HEK293 (cell line): ENCODE data around the gene PDE10A.

Experiments used
- IKZF3 ChIP-seq: fragments of 450-650 bp; IDR thresholded peaks from 2 replicates; pipeline ENCODE4 v1.5.0; 2018; ENCODE audit warnings: missing biosample characterization, mild to moderate bottlenecking, missing genetic modification characterization, moderate library complexity
- SETDB1 ChIP-seq: IDR thresholded peaks from one replicate; pipeline ENCODE4 v1.6.1; 2017; ENCODE audit warnings: mild to moderate bottlenecking, low read length, moderate library complexity, mixed read lengths; ENCODE audit not compliant: insufficient read length
- ZBTB7A ChIP-seq: fragments of 450-650 bp; formaldehyde crosslinking; IDR thresholded peaks from 2 replicates; pipeline ENCODE4 v1.5.1; 2016; ENCODE audit warnings: low read depth, missing biosample characterization, missing genetic modification characterization
- ZNF10 ChIP-seq: fragments of 450-650 bp; formaldehyde crosslinking; IDR thresholded peaks from 2 replicates; pipeline ENCODE4 v1.5.1; 2017; ENCODE audit warnings: missing biosample characterization, missing genetic modification characterization
- ZNF155 ChIP-seq: fragments of 450-650 bp; formaldehyde crosslinking; IDR thresholded peaks from 2 replicates; pipeline ENCODE4 v1.5.1; 2016; ENCODE audit warnings: missing biosample characterization, missing genetic modification characterization
- ZNF830 ChIP-seq: fragments of 450-650 bp; IDR thresholded peaks from 2 replicates; pipeline ENCODE4 v1.5.0; 2018; ENCODE audit warnings: missing biosample characterization, missing genetic modification characterization, low read depth, mild to moderate bottlenecking, moderate library complexity
- TF ChIP-seq, protein P1 (sequence below): fragments of 450-650 bp; formaldehyde crosslinking; IDR thresholded peaks from 2 replicates; pipeline ENCODE4 v1.5.1; 2016; ENCODE audit warnings: missing biosample characterization, missing genetic modification characterization
- TF ChIP-seq, protein P2 (sequence below): fragments of 450-650 bp; formaldehyde crosslinking; IDR thresholded peaks from 2 replicates; pipeline ENCODE4 v1.5.1; 2017; ENCODE audit warnings: missing biosample characterization, mild to moderate bottlenecking, missing genetic modification characterization, moderate library complexity
- TF ChIP-seq, protein P3 (sequence below): fragments of 450-650 bp; formaldehyde crosslinking; optimal IDR thresholded peaks from 2 replicates; pipeline ENCODE3; 2016; ENCODE audit warnings: missing biosample characterization, mild to moderate bottlenecking, missing genetic modification characterization
- TF ChIP-seq, protein P4 (sequence below): fragments of 450-650 bp; formaldehyde crosslinking; IDR thresholded peaks from 2 replicates; pipeline ENCODE4 v1.5.1; 2016; ENCODE audit warnings: missing biosample characterization, missing genetic modification characterization

DNA sequence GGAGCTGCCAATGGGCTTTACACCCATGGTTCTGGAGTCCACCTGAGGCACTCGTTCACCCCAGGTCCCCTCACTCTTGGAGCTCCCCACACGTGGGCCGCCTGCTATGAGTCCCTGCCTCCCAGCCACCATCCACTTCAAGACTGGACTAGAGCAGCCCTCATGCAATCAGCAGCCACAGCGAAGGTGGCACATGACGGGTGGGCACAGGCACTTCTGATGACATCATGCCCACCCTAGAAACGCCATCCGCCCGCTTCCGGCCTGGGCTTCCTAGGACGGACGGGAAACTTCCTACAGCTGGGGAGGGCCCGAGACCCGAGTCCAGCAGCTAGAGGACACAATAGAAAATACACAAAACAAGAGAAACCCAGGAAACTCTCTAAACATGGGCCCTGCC is 85.5 kb downstream of the PDE10A start:
- TF ChIP-seq ZBTB7A (tag by site-specific recombination): no peak
- TF ChIP-seq, protein P1, sequence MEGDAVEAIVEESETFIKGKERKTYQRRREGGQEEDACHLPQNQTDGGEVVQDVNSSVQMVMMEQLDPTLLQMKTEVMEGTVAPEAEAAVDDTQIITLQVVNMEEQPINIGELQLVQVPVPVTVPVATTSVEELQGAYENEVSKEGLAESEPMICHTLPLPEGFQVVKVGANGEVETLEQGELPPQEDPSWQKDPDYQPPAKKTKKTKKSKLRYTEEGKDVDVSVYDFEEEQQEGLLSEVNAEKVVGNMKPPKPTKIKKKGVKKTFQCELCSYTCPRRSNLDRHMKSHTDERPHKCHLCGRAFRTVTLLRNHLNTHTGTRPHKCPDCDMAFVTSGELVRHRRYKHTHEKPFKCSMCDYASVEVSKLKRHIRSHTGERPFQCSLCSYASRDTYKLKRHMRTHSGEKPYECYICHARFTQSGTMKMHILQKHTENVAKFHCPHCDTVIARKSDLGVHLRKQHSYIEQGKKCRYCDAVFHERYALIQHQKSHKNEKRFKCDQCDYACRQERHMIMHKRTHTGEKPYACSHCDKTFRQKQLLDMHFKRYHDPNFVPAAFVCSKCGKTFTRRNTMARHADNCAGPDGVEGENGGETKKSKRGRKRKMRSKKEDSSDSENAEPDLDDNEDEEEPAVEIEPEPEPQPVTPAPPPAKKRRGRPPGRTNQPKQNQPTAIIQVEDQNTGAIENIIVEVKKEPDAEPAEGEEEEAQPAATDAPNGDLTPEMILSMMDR (tag by site-specific recombination): no peak
- TF ChIP-seq, protein P2, sequence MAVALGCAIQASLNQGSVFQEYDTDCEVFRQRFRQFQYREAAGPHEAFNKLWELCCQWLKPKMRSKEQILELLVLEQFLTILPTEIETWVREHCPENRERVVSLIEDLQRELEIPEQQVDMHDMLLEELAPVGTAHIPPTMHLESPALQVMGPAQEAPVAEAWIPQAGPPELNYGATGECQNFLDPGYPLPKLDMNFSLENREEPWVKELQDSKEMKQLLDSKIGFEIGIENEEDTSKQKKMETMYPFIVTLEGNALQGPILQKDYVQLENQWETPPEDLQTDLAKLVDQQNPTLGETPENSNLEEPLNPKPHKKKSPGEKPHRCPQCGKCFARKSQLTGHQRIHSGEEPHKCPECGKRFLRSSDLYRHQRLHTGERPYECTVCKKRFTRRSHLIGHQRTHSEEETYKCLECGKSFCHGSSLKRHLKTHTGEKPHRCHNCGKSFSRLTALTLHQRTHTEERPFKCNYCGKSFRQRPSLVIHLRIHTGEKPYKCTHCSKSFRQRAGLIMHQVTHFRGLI (tag by site-specific recombination): no peak
- TF ChIP-seq, protein P3, sequence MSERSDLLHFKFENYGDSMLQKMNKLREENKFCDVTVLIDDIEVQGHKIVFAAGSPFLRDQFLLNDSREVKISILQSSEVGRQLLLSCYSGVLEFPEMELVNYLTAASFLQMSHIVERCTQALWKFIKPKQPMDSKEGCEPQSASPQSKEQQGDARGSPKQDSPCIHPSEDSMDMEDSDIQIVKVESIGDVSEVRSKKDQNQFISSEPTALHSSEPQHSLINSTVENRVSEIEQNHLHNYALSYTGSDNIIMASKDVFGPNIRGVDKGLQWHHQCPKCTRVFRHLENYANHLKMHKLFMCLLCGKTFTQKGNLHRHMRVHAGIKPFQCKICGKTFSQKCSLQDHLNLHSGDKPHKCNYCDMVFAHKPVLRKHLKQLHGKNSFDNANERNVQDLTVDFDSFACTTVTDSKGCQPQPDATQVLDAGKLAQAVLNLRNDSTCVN (tag by site-specific recombination): no peak
- TF ChIP-seq IKZF3 (tag by site-specific recombination): no peak
- TF ChIP-seq ZNF10 (tag by site-specific recombination): no peak
- TF ChIP-seq SETDB1: no peak
- TF ChIP-seq ZNF830 (tag by site-specific recombination): no peak
- TF ChIP-seq, protein P4, sequence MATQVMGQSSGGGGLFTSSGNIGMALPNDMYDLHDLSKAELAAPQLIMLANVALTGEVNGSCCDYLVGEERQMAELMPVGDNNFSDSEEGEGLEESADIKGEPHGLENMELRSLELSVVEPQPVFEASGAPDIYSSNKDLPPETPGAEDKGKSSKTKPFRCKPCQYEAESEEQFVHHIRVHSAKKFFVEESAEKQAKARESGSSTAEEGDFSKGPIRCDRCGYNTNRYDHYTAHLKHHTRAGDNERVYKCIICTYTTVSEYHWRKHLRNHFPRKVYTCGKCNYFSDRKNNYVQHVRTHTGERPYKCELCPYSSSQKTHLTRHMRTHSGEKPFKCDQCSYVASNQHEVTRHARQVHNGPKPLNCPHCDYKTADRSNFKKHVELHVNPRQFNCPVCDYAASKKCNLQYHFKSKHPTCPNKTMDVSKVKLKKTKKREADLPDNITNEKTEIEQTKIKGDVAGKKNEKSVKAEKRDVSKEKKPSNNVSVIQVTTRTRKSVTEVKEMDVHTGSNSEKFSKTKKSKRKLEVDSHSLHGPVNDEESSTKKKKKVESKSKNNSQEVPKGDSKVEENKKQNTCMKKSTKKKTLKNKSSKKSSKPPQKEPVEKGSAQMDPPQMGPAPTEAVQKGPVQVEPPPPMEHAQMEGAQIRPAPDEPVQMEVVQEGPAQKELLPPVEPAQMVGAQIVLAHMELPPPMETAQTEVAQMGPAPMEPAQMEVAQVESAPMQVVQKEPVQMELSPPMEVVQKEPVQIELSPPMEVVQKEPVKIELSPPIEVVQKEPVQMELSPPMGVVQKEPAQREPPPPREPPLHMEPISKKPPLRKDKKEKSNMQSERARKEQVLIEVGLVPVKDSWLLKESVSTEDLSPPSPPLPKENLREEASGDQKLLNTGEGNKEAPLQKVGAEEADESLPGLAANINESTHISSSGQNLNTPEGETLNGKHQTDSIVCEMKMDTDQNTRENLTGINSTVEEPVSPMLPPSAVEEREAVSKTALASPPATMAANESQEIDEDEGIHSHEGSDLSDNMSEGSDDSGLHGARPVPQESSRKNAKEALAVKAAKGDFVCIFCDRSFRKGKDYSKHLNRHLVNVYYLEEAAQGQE (tag by site-specific recombination): no peak
- no peak for TF ChIP-seq ZNF155 (tag by site-specific recombination)
